Astrocyte (in vitro differentiated cells and primary cell): Measurements from ENCODE around the gene DOCK11. TPM values are rescaled to one million over a fixed set of nuclear protein-coding genes. Genes with fewer than 3 reads are reported as not detected.
A peak's percentile ranks its signal among the peaks of the same experiment; 100 is the strongest.

Experiments
- DNase-seq: peaks from one replicate; pipeline ENCODE4 v3.0.0-alpha.2; 2010; ENCODE audit warnings: low read depth
- FAIRE-seq: peaks from 2 replicates; lab custom pipeline; 2011; peaks lifted over from hg19 to GRCh38; lab: Jason Lieb, UNC
- H2AFZ ChIP-seq: 2 replicates; pipeline ENCODE4 v1.6.0; 2012; ENCODE audit warnings: low read depth, low read length, inconsistent platforms
- H3K27ac ChIP-seq: 2 replicates; pipeline ENCODE4 v1.5.1; 2011; ENCODE audit warnings: low read depth, low read length, inconsistent platforms
- H3K27me3 ChIP-seq: 2 replicates; pipeline ENCODE4 v1.6.0; 2011; ENCODE audit warnings: low read length, inconsistent platforms; ENCODE audit not compliant: insufficient read depth
- H3K36me3 ChIP-seq: 2 replicates; pipeline ENCODE4 v1.5.1; 2011; ENCODE audit warnings: low read length, inconsistent platforms; ENCODE audit not compliant: insufficient read depth
- H3K4me1 ChIP-seq: 2 replicates; pipeline ENCODE4 v1.5.1; 2011; ENCODE audit warnings: low read length, inconsistent platforms; ENCODE audit not compliant: insufficient read depth
- H3K4me2 ChIP-seq: 2 replicates; pipeline ENCODE4 v1.6.0; 2012; ENCODE audit warnings: low read length, inconsistent platforms
- H3K4me3 ChIP-seq: 2 replicates; pipeline ENCODE4 v1.5.1; 2011; ENCODE audit warnings: low read depth, mild to moderate bottlenecking, low read length, inconsistent platforms; ENCODE audit not compliant: insufficient read depth
- H3K79me2 ChIP-seq: 2 replicates; pipeline ENCODE4 v1.6.0; 2012; ENCODE audit warnings: mild to moderate bottlenecking, low read length, inconsistent platforms; ENCODE audit not compliant: insufficient read depth
- H3K9ac ChIP-seq: 2 replicates; pipeline ENCODE4 v1.6.0; 2012; ENCODE audit warnings: mild to moderate bottlenecking, low read length, inconsistent platforms
- H3K9me3 ChIP-seq: 2 replicates; pipeline ENCODE4 v1.5.1; 2012; ENCODE audit warnings: low read depth, mild to moderate bottlenecking, low read length, inconsistent platforms; ENCODE audit not compliant: insufficient read depth
- H4K20me1 ChIP-seq: 2 replicates; pipeline ENCODE4 v1.6.0; 2012; ENCODE audit warnings: low read length, inconsistent platforms; ENCODE audit not compliant: insufficient read depth
- H3K27ac Mint-ChIP-seq: one replicate; pipeline ENCODE4 v1.8.0; 2021; ENCODE audit warnings: mild to moderate bottlenecking, mixed read lengths; ENCODE audit not compliant: unreplicated experiment
- H3K27me3 Mint-ChIP-seq: one replicate; pipeline ENCODE4 v1.8.0; 2021; ENCODE audit warnings: low read depth, mixed read lengths; ENCODE audit not compliant: unreplicated experiment
- H3K36me3 Mint-ChIP-seq: one replicate; pipeline ENCODE4 v1.8.0; 2021; ENCODE audit warnings: low read depth, mixed read lengths; ENCODE audit not compliant: unreplicated experiment
- H3K4me1 Mint-ChIP-seq: one replicate; pipeline ENCODE4 v1.8.0; 2021; ENCODE audit warnings: low read depth, mixed read lengths; ENCODE audit not compliant: unreplicated experiment
- H3K4me3 Mint-ChIP-seq: one replicate; pipeline ENCODE4 v1.8.0; 2021; ENCODE audit warnings: mild to moderate bottlenecking, moderate library complexity, mixed read lengths; ENCODE audit not compliant: unreplicated experiment
- H3K9me3 Mint-ChIP-seq: one replicate; pipeline ENCODE4 v1.8.0; 2021; ENCODE audit warnings: mild to moderate bottlenecking, mixed read lengths; ENCODE audit not compliant: unreplicated experiment
- EZH2 ChIP-seq: IDR thresholded peaks from 2 replicates; pipeline ENCODE4 v1.6.1; 2012; ENCODE audit warnings: mild to moderate bottlenecking, low read length, inconsistent platforms; ENCODE audit not compliant: insufficient read depth
- total RNA-seq: library from RNA; stranded (reverse); gene quantifications from 2 replicates; pipeline ENCODE4 v1.2.1, GENCODE V29; 2021
- TF ChIP-seq, protein P1 (sequence below): IDR thresholded peaks from 2 replicates; pipeline ENCODE4 v1.5.1; 2011; ENCODE audit warnings: low read depth, mild to moderate bottlenecking, inconsistent platforms, low read length, moderate library complexity; ENCODE audit not compliant: insufficient read depth

DOCK11 gene
- total RNA-seq, 1 donor from 2014 or later = 4.7 TPM

- Histone ChIP-seq H3K27ac (no peak overlapping the region), H3K27me3 (no peaks in the 10 kb centered on the region), H3K9me3 (no peaks in the 10 kb centered on the region), H3K9ac (no peak overlapping the region), H3K79me2 (no peaks in the 10 kb centered on the region), H2AFZ (no peak overlapping the region), H3K4me2 (no peak overlapping the region), H3K4me1 (no peaks in the 10 kb centered on the region), H3K36me3 (no peaks in the 10 kb centered on the region), H4K20me1 (no peaks in the 10 kb centered on the region), H3K4me3 (no peak overlapping the region)
- peaks cover under 1% of the 10 kb centered on the region for H3K27me3 Mint-ChIP-seq
- no peak for TF ChIP-seq EZH2
- TF ChIP-seq, protein P1, sequence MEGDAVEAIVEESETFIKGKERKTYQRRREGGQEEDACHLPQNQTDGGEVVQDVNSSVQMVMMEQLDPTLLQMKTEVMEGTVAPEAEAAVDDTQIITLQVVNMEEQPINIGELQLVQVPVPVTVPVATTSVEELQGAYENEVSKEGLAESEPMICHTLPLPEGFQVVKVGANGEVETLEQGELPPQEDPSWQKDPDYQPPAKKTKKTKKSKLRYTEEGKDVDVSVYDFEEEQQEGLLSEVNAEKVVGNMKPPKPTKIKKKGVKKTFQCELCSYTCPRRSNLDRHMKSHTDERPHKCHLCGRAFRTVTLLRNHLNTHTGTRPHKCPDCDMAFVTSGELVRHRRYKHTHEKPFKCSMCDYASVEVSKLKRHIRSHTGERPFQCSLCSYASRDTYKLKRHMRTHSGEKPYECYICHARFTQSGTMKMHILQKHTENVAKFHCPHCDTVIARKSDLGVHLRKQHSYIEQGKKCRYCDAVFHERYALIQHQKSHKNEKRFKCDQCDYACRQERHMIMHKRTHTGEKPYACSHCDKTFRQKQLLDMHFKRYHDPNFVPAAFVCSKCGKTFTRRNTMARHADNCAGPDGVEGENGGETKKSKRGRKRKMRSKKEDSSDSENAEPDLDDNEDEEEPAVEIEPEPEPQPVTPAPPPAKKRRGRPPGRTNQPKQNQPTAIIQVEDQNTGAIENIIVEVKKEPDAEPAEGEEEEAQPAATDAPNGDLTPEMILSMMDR = no peak
- FAIRE-seq (no peak), DNase-seq (no peak)
- no peak overlapping the region for H3K27ac Mint-ChIP-seq
- no peaks in the 10 kb centered on the region for H3K9me3 Mint-ChIP-seq
- no peak overlapping the region for H3K4me3 Mint-ChIP-seq
- H3K4me1 Mint-ChIP-seq = no peaks in the 10 kb centered on the region
- no peaks in the 10 kb centered on the region for H3K36me3 Mint-ChIP-seq
Measured at GRCh38 chrX:118631586-118631985, 136.0 kb downstream of the DOCK11 start.

- no peaks in the 10 kb centered on the region for H3K79me2 ChIP-seq
- no peak overlapping the region for H3K9ac ChIP-seq
- no peak overlapping the region for H3K4me2 ChIP-seq
- Mint-ChIP-seq H3K4me3 (no peak overlapping the region), H3K4me1 (no peaks in the 10 kb centered on the region), H3K36me3 (no peaks in the 10 kb centered on the region), H3K27ac (no peak overlapping the region), H3K9me3 (no peaks in the 10 kb centered on the region), H3K27me3 (no peaks in the 10 kb centered on the region)
- DNase-seq = no peak
- H3K36me3 ChIP-seq = no peaks in the 10 kb centered on the region
- H4K20me1 ChIP-seq = no peaks in the 10 kb centered on the region
- no peaks in the 10 kb centered on the region for H3K4me1 ChIP-seq
- no peaks in the 10 kb centered on the region for H3K9me3 ChIP-seq
- no peaks in the 10 kb centered on the region for H3K27me3 ChIP-seq
- FAIRE-seq = peak; percentile 76
- TF ChIP-seq EZH2 = no peak
- TF ChIP-seq, protein P1 = no peak
- no peak overlapping the region for H3K27ac ChIP-seq
- no peak overlapping the region for H3K4me3 ChIP-seq
- H2AFZ ChIP-seq = no peak overlapping the region
Measured at GRCh38 chrX:118632862-118633261, 137.2 kb downstream of the DOCK11 start.

- no peak overlapping the region for H3K9ac ChIP-seq
- H3K27me3 Mint-ChIP-seq = no peaks in the 10 kb centered on the region
- no peaks in the 10 kb centered on the region for H3K36me3 Mint-ChIP-seq
Measured at GRCh38 chrX:118633530-118633929, 137.9 kb downstream of the DOCK11 start.

More at GRCh38 chrX:118633530-118633929, 137.9 kb downstream of the DOCK11 start:
- Histone ChIP-seq H3K4me1 (no peaks in the 10 kb centered on the region), H3K9me3 (no peaks in the 10 kb centered on the region), H3K36me3 (no peaks in the 10 kb centered on the region), H4K20me1 (no peaks in the 10 kb centered on the region), H3K27ac (no peak overlapping the region), H2AFZ (no peak overlapping the region), H3K79me2 (no peaks in the 10 kb centered on the region), H3K27me3 (no peaks in the 10 kb centered on the region), H3K4me2 (no peak overlapping the region), H3K4me3 (no peak overlapping the region)
- Mint-ChIP-seq H3K4me1 (no peaks in the 10 kb centered on the region), H3K9me3 (no peaks in the 10 kb centered on the region), H3K27ac (no peak overlapping the region), H3K4me3 (no peak overlapping the region)
- TF ChIP-seq, protein P1 = no peak
- no peak for TF ChIP-seq EZH2
- FAIRE-seq = no peak
- DNase-seq = no peak
